SU-DHL-6 (cell line): Measurements from ENCODE around the gene RHBDD2.
"Not testable (repeated sequence)": the region's sequence is repeated elsewhere in the genome, so short reads cannot be mapped to it uniquely, and the experiment has no call there.

ENCODE experiments used
- H2AFZ ChIP-seq: fragments of 200-600 bp; sonication (generic); 2 replicates; pipeline ENCODE4 v1.6.1; 2014; ENCODE audit warnings: low read depth, mild to moderate bottlenecking, moderate library complexity, mixed read lengths, antibody characterized with exemption, low read length; ENCODE audit not compliant: severe bottlenecking
- H3F3A ChIP-seq: fragments of 200-600 bp; shearing (Covaris generic); 2 replicates; pipeline ENCODE4 v1.6.0; 2016; ENCODE audit warnings: antibody characterized with exemption, mild to moderate bottlenecking; ENCODE audit not compliant: insufficient read depth
- H3K27ac ChIP-seq: fragments of 200-600 bp; sonication (generic); 2 replicates; pipeline ENCODE4 v1.5.1; 2016; ENCODE audit warnings: low read depth, mild to moderate bottlenecking, low read length, moderate library complexity, mixed read lengths
- H3K27me3 ChIP-seq: fragments of 200-600 bp; sonication (generic), shearing (Covaris generic); 2 replicates; pipeline ENCODE4 v1.6.0; 2014; ENCODE audit warnings: mild to moderate bottlenecking, low read length
- H3K36me3 ChIP-seq: fragments of 200-600 bp; sonication (generic); 2 replicates; pipeline ENCODE4 v1.6.1; 2014; ENCODE audit warnings: mild to moderate bottlenecking, low read length, mixed read lengths
- H3K4me2 ChIP-seq: fragments of 300-600, 200-600 bp; shearing (Covaris generic), sonication (generic); 2 replicates; pipeline ENCODE4 v1.6.0; 2014; ENCODE audit warnings: low read length, low read depth, mild to moderate bottlenecking; ENCODE audit not compliant: poor library complexity, severe bottlenecking
- H3K4me3 ChIP-seq: fragments of 200-600 bp; sonication (generic); 2 replicates; pipeline ENCODE4 v1.5.1; 2014; ENCODE audit warnings: antibody characterized with exemption, low read length, mild to moderate bottlenecking, mixed read lengths; ENCODE audit not compliant: insufficient read depth, poor library complexity, severe bottlenecking
- H3K79me2 ChIP-seq: fragments of 200-600 bp; sonication (generic); 2 replicates; pipeline ENCODE4 v1.6.1; 2014; ENCODE audit warnings: mild to moderate bottlenecking, low read length, moderate library complexity; ENCODE audit not compliant: insufficient read depth
- H3K9ac ChIP-seq: fragments of 200-600 bp; sonication (generic); 2 replicates; pipeline ENCODE4 v1.7.0; 2014; ENCODE audit warnings: mild to moderate bottlenecking, low read length
- H3K9me2 ChIP-seq: fragments of 200-600 bp; sonication (generic); replicated peaks from 2 replicates; pipeline ENCODE4 v1.6.1; 2014; ENCODE audit warnings: low read length; ENCODE audit not compliant: insufficient read depth
- H3K9me3 ChIP-seq: fragments of 200-600 bp; sonication (generic); 2 replicates; pipeline ENCODE4 v1.6.1; 2014; ENCODE audit warnings: low read length, mixed read lengths; ENCODE audit not compliant: insufficient read depth
- H4K20me1 ChIP-seq: fragments of 200-600 bp; sonication (generic); 2 replicates; pipeline ENCODE4 v1.6.1; 2014; ENCODE audit warnings: low read depth, mild to moderate bottlenecking, antibody characterized with exemption, low read length, moderate library complexity, mixed read lengths
- CTCF ChIP-seq: fragments of 200-600 bp; sonication (generic); IDR thresholded peaks from one replicate; pipeline ENCODE4 v1.5.1; 2017; ENCODE audit warnings: antibody characterized with exemption, mild to moderate bottlenecking, low read length, moderate library complexity; ENCODE audit not compliant: insufficient read depth, poor library complexity, severe bottlenecking
- EZH2phosphoT487 ChIP-seq: fragments of 200-600 bp; sonication (generic), shearing (Covaris generic); conservative IDR thresholded peaks from 2 replicates; pipeline ENCODE4 v1.6.1; 2018; ENCODE audit warnings: mild to moderate bottlenecking, antibody characterized with exemption, low read length, moderate library complexity, mixed read lengths

Gene RHBDD2

GRCh38 chr7:75881436-75882095 is 2.7 kb downstream of the RHBDD2 start:
- Histone ChIP-seq H3K36me3 (no peaks in the 10 kb centered on the region), H4K20me1 (no peaks in the 10 kb centered on the region), H3K27ac (no peak overlapping the region), H3K4me3 (no peak overlapping the region), H3K9me3 (no peaks in the 10 kb centered on the region), H3K9me2 (no peaks in the 10 kb centered on the region), H3K9ac (no peak overlapping the region), H2AFZ (no peak overlapping the region), H3K79me2 (peaks cover 7% of the 10 kb centered on the region), H3F3A (no peaks in the 10 kb centered on the region), H3K4me2 (no peak overlapping the region), H3K27me3 (no peaks in the 10 kb centered on the region)
- TF ChIP-seq CTCF = no peak
- TF ChIP-seq EZH2phosphoT487 = no peak

GRCh38 chr7:75883265-75883824 is 4.5 kb downstream of the RHBDD2 start:
- H3K9me2 ChIP-seq, H3F3A ChIP-seq, H3K4me3 ChIP-seq, H3K27me3 ChIP-seq, H3K4me2 ChIP-seq, H3K79me2 ChIP-seq, H3K9ac ChIP-seq, H3K36me3 ChIP-seq, H3K9me3 ChIP-seq, H3K27ac ChIP-seq, H2AFZ ChIP-seq, H4K20me1 ChIP-seq: not testable (repeated sequence)

GRCh38 chr7:75884476-75884875 is 5.6 kb downstream of the RHBDD2 start:
- Histone ChIP-seq H4K20me1 (no peaks in the 10 kb centered on the region), H3K79me2 (peaks cover 4% of the 10 kb centered on the region), H3K36me3 (no peaks in the 10 kb centered on the region), H3K9ac (no peak overlapping the region), H3F3A (no peaks in the 10 kb centered on the region), H3K4me2 (no peak overlapping the region), H3K4me3 (no peak overlapping the region), H3K9me2 (no peaks in the 10 kb centered on the region), H2AFZ (no peak overlapping the region), H3K27ac (no peak overlapping the region), H3K9me3 (no peaks in the 10 kb centered on the region), H3K27me3 (no peaks in the 10 kb centered on the region)
- TF ChIP-seq CTCF = no peak
- TF ChIP-seq EZH2phosphoT487 = no peak

GRCh38 chr7:75885036-75885435 is 6.2 kb downstream of the RHBDD2 start:
- Histone ChIP-seq H3K79me2 (no peaks in the 10 kb centered on the region; the same call in 1 of the 2 replicates), H3K9ac (no peak overlapping the region), H3F3A (no peaks in the 10 kb centered on the region), H3K36me3 (no peaks in the 10 kb centered on the region), H3K27me3 (no peaks in the 10 kb centered on the region), H3K27ac (no peak overlapping the region), H3K9me2 (no peaks in the 10 kb centered on the region), H3K4me2 (no peak overlapping the region), H3K9me3 (no peaks in the 10 kb centered on the region), H2AFZ (no peak overlapping the region), H4K20me1 (no peaks in the 10 kb centered on the region), H3K4me3 (no peak overlapping the region)
- no peak for TF ChIP-seq CTCF
- no peak for TF ChIP-seq EZH2phosphoT487
